HFFc6 (cell line): ENCODE results near the gene ARPIN. TPM values are rescaled to one million over a fixed set of nuclear protein-coding genes. Genes with fewer than 3 reads are reported as not detected.
"Not testable (repeated sequence)": the region's sequence is repeated elsewhere in the genome, so short reads cannot be mapped to it uniquely, and the experiment has no call there.

Experiments used
- DNase-seq: peaks from one replicate; pipeline ENCODE4 v3.0.0-alpha.2; 2018
- H3K27ac Mint-ChIP-seq: 2 replicates; pipeline ENCODE4 v1.8.0; 2020; ENCODE audit warnings: mild to moderate bottlenecking, mixed read lengths
- H3K27me3 Mint-ChIP-seq: 2 replicates; pipeline ENCODE4 v1.8.0; 2021; ENCODE audit warnings: mild to moderate bottlenecking, moderate library complexity, mixed read lengths; ENCODE audit not compliant: insufficient read depth
- H3K36me3 Mint-ChIP-seq: 2 replicates; pipeline ENCODE4 v1.8.0; 2021; ENCODE audit warnings: low read depth, mixed read lengths
- H3K4me1 Mint-ChIP-seq: 2 replicates; pipeline ENCODE4 v1.8.0; 2020; ENCODE audit warnings: low read depth, mixed read lengths
- H3K4me3 Mint-ChIP-seq: 2 replicates; pipeline ENCODE4 v1.8.0; 2020; ENCODE audit warnings: mild to moderate bottlenecking, moderate library complexity, mixed read lengths
- H3K9me3 Mint-ChIP-seq: 2 replicates; pipeline ENCODE4 v1.8.0; 2020; ENCODE audit warnings: mild to moderate bottlenecking, mixed read lengths
- long read RNA-seq: library from polyadenylated mRNA; unstranded; transcript quantifications from one replicate; pipeline ENCODE4 v2.0.0, GENCODE V29; 2019
- total RNA-seq, 6 experiments: library from RNA; stranded (reverse); fragmentation: NEBNext Ultra II Directional; extraction: Animal tissue kit (Norgen Biotek cat#: 25700); gene quantifications; 2 replicates in 1 of 6; 3 replicates in 5 of 6; pipeline ENCODE4 v1.2.3, GENCODE V29; 2021
- TF ChIP-seq, protein P1 (sequence below): fragments of 200-600 bp; sonication (generic); IDR thresholded peaks from 2 replicates; pipeline ENCODE4 v1.5.0; 2021; ENCODE audit warnings: antibody characterized with exemption, mild to moderate bottlenecking

The ARPIN gene
- 10 to 100 TPM in 4 of 6 experiments, 1 to 10 TPM in 2; 5.8 to 11.8 (median 10.9) TPM for total RNA-seq
- long read RNA-seq, full-length matches to known transcripts: 5 of 8 reads
- long read RNA-seq, partial matches to known transcripts: 2 of 8 reads
- long read RNA-seq, other reads (novel, unspliced or antisense): 1 of 8 reads

DNA sequence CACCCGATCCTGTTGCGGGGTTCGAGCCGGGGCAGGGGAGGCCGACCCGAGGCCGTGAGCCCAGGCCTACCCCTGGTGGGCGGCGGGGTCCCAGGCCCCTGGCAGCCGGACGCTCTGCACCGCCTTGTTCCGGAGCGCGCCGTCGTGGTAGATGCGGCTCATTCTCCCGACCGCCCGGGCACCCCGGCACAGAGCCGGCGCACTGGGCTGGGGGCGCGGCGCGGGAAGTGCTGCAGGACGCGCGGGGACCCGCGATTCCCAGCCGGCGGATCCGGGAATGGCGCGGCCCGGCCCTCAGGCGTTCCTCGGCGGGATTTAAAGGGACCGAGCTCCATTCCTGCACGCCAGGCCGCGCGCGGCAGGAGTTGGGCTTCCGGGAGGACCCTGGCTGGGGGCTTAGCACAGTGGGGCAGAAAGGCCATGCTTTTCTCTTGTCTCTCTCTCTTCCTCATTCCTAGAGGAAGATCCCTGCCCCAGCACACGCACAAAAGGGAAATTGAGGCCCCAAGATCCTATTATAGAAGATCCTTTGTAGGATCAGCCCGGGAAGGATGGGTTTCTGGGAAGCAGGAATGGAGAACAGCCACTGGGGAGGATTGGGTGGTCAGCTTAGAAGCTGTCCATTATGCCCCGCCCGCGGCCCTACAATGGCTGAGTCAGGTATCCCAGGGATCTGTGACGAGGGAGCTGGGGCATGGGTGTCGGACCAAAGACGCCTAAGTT is at the start of gene ARPIN:
ARPIN (minus strand) TSS at position 279 of the 723 bp plus-strand sequence; CDS start at position 162, 117 bp downstream.
- peaks cover 3% of the 10 kb centered on the region; the same call in 1 of the 2 replicates for H3K27me3 Mint-ChIP-seq

DNA sequence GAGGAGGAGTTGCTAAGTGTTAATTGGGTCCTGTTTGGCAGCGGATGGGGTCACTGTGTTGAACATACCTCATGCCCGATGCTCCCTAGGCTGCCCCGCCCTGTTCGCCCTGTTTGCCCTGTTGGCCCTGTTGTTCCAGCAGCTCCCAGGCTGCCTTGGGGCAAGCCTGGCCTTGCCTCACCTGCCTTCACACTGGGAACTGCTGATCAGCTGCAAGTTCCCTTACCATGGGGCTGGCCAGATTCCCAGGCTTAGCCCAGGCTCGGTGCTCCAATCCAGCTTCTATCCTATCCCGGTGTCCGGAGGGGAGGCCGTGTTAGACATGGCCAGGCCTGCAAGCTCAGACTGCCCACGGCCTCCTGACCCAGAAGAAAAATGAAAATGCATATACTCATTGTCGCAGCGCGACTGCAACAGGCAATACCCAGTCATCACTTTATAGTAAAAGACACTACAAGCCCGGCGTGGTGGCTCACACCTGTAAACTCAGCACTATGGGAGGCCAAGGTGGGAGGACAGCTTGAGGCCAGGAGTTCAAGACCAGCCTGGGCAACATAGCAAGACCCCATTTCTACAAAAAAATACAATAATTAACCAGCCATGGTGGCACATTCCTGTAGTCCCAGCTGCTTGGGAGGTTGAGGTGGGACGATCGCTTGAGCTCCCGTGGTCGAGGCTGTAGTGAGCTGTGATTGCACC is 45.5 kb upstream of the ARPIN start:
- Mint-ChIP-seq H3K9me3 (peaks cover 4% of the 10 kb centered on the region; the same call in 1 of the 2 replicates), H3K27ac (no peak overlapping the region), H3K4me3 (no peak overlapping the region), H3K27me3 (peaks cover 11% of the 10 kb centered on the region), H3K36me3 (no peaks in the 10 kb centered on the region), H3K4me1 (no peaks in the 10 kb centered on the region)
- DNase-seq: no peak
- TF ChIP-seq, protein P1, sequence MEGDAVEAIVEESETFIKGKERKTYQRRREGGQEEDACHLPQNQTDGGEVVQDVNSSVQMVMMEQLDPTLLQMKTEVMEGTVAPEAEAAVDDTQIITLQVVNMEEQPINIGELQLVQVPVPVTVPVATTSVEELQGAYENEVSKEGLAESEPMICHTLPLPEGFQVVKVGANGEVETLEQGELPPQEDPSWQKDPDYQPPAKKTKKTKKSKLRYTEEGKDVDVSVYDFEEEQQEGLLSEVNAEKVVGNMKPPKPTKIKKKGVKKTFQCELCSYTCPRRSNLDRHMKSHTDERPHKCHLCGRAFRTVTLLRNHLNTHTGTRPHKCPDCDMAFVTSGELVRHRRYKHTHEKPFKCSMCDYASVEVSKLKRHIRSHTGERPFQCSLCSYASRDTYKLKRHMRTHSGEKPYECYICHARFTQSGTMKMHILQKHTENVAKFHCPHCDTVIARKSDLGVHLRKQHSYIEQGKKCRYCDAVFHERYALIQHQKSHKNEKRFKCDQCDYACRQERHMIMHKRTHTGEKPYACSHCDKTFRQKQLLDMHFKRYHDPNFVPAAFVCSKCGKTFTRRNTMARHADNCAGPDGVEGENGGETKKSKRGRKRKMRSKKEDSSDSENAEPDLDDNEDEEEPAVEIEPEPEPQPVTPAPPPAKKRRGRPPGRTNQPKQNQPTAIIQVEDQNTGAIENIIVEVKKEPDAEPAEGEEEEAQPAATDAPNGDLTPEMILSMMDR: no peak

More for the DNA sequence above, at the start of gene ARPIN:
- no peaks in the 10 kb centered on the region for H3K36me3 Mint-ChIP-seq
- peak; percentile 12 for DNase-seq
- H3K9me3 Mint-ChIP-seq: no peaks in the 10 kb centered on the region
- H3K4me3 Mint-ChIP-seq: peak within 1 kb of the TSS; percentile 92
- peak within 1 kb of the TSS; percentile 69 for H3K27ac Mint-ChIP-seq
- H3K4me1 Mint-ChIP-seq: peaks cover 33% of the 10 kb centered on the region
- TF ChIP-seq, protein P1: no peak

DNA sequence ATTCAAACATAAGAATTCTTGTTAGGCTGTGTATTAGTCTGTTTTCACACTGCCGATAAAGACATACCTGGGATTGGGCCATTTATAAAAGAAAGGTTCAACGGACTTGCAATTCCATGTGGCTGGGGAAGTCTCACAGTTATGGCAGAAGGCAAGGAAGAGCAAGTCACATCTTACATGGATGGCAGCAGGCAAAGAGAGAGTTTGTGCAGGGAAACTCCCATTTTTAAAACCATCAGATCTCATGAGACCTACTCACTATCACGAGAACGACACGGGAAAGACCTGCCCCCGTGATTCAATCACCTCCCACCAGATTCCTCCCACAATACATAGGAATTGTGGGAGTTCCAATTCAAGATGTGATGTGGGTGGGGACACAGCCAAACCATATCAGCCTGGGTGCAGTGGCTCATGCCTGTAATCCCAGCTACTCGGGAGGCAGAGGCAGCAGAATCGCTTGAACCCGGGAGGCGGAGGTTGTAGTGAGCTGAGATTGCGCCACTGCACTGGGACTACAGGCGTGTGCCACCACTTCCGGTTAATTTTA is 42.8 kb upstream of the ARPIN start:
- H3K4me1 Mint-ChIP-seq: not testable (repeated sequence)

DNA sequence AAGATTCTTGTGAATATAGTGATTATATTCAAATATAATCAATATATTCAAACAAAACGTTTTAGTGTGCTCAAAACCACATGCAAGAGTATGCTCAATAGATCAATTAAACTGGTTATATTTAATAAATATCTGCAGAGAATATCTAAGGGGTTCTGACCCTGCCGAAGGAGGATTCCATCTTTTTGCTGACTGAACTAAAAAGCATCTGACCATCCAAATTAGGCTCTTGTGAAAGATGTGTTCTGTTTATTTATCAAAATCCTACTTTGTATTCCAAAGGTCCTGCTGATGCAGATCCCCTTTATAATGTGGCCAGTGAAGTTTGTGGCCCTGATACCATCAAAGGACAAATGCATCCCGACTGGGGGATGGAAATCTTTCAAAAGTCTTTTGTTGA is 41.8 kb upstream of the ARPIN start:
- Mint-ChIP-seq H3K9me3 (peaks cover 4% of the 10 kb centered on the region; the same call in 1 of the 2 replicates), H3K27me3 (peaks cover 12% of the 10 kb centered on the region), H3K4me1 (no peaks in the 10 kb centered on the region), H3K27ac (no peak overlapping the region), H3K36me3 (no peaks in the 10 kb centered on the region), H3K4me3 (no peak overlapping the region)
- TF ChIP-seq, protein P1: no peak
- no peak for DNase-seq

More for the DNA sequence above, 42.8 kb upstream of the ARPIN start:
- not testable (repeated sequence) for H3K9me3 Mint-ChIP-seq, H3K27ac Mint-ChIP-seq, H3K36me3 Mint-ChIP-seq, DNase-seq, H3K4me3 Mint-ChIP-seq
- H3K27me3 Mint-ChIP-seq: peaks cover 16% of the 10 kb centered on the region

DNA sequence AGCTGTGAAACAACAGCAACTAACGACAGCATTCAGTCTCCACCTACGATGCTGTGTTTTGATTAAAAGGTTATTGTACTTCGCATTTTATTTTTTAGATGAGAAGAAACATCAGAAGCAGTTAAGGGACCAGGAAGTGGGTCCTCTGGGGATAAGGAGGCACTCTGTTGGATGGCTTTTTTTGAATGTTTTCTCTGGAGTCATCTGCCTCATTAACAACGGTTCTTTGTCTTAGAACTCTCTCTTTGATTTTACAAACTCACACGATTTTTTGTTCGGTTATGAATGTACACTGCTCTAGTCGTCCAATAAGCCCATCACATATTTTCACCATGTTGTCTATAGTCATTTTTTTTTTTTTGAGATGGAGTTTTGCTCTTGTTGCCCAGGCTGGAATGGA is 36.0 kb upstream of the ARPIN start:
- peaks cover 15% of the 10 kb centered on the region for H3K27me3 Mint-ChIP-seq
- no peaks in the 10 kb centered on the region for H3K9me3 Mint-ChIP-seq
- H3K4me3 Mint-ChIP-seq: no peak overlapping the region
- no peak overlapping the region for H3K27ac Mint-ChIP-seq
- no peaks in the 10 kb centered on the region for H3K4me1 Mint-ChIP-seq
- TF ChIP-seq, protein P1: no peak
- H3K36me3 Mint-ChIP-seq: no peaks in the 10 kb centered on the region
- DNase-seq: no peak
